Activated effector memory CD4-positive, alpha-beta T cell treated with Interleukin-2 at 50 U/mL for 16 hours (primary cell): ENCODE data around the gene PRLH.

Experiments
- DNase-seq: peaks from one replicate; pipeline ENCODE4 v3.0.0-alpha.2; 2020

PRLH gene

GRCh38 chr2:237540223-237540775 is 26.1 kb upstream of the PRLH start:
- DNase-seq = no peak

- no peak for DNase-seq
These were observed 25.6 kb upstream of the PRLH start for GRCh38 chr2:237540823-237541222.

DNA sequence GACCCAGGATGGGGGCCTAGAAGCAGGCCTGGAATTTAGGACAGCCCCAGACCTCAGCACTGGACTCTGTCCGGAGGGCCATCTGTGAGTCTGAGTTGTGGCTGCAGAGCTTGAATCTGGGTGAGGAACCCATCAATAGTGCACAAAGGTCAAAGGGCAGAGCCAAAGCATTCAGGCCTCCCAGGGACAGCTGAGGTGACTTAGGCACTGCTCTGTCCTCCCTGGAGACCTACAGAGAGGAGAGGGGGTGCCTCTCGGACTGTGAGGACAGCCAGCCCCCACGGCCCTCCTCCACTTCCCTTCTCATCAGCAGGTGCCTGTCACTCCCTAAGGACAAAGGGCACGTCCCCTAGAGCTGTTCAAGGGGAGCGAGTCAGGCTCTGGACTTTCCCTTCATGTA is 25.1 kb upstream of the PRLH start:
- DNase-seq = no peak

DNA sequence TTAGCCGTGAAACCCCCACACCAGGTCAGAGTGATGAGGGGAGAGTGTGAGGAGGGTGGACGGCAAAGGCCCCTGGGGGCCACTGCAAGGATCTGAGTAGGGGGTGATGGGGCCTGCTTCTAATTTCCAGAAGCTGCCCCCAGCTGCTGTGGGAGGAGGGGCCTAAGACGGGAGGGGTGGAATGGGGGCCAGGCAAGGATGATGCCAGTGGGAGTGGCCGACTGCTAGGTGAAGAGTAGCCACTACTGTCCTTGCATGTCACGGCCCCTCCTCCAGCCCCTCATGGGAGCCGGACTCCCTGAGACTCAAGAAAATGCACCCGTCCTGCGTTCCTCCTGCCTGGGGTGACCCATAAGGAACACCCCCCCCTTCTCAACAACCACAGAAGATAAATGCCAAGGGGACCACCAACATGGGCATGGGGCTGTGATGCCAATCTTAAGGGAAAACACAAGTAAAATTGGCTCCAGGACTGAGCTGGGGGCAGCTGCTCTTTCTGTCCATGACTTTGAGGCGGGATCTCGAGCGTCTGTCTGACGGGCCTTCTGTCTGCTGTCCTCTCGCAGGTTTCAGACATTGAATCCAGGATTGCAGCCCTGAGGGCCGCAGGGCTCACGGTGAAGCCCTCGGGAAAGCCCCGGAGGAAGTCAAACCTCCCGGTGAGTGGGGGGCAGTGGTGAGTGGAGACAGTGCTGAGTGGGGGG is 24.2 kb upstream of the PRLH start:
- no peak for DNase-seq

- no peak for DNase-seq
These were observed 20.1 kb upstream of the PRLH start for GRCh38 chr2:237546040-237546875.

DNA sequence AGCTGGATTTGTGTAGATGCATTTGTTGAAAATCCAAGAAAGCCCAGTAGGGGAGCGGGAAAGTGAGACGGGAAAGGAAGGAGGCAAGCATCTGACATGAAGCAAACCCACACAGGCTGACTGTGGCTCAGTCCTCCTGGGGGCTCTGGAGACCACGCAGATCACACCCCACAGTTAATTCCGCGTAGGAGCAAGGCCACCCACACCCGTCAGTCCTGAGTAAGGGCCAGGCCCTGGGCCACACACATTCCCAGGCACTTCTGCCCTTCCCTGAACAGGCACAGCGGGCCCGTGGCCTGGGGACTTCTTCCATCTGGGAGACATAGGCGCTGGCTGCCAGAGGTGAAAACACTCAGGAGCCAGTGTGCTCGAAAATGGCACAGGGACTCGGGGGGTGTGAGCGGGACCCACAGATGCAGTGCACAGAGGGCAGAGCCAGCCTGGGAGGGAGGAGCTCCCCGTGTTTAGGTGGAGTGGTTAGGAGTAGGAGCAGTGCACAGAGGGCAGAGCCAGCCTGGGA is 19.4 kb upstream of the PRLH start:
- DNase-seq = no peak

- DNase-seq = no peak
These were observed 18.4 kb upstream of the PRLH start for GRCh38 chr2:237547841-237548416.

- DNase-seq = no peak
These were observed 17.2 kb upstream of the PRLH start for GRCh38 chr2:237549216-237549615.

GRCh38 chr2:237549643-237550415 is 16.5 kb upstream of the PRLH start:
- DNase-seq = no peak

DNA sequence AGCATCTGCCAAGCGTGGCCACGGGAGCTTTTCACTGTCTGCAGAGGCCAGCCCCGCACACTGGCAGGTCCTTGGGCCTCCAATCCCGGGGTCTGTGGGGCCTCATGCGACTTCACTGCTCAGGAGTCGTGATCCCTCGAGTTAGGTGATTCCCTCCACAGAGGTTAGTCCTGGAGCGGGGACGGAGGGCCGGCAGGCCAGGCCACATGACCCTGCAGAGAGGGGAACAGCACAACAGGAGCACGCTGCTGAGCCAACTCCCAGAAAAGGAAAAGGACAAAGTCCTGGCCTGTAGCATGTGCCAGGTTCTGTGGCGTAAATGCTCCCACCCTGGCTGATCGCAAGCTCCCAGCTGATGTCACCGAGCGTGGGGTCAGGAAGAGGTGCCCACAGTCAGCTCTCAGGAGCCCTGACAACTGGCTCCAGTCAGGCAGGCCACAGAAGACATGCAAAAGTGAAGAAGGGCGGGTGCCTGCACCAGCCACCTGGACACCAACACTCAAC is 15.3 kb upstream of the PRLH start:
- no peak for DNase-seq

DNA sequence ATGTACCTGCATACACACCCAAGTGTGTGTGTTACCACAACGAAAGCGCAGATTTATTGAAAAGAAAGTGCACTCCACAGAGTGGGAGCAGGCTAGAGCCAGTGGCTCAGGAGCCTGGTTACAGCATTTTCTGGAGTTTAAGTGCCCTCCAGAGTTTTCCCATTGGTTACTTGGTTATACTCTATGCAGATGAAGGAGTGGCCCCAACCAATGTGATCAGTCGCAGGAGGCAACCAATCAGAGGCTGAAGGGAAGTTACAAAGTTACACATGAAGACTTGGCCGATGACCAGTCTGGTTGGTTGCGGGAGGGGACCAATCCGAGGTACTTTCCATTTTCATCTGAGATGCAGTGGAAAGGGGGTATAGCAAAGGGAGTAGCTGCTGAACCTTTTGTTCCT is 13.5 kb upstream of the PRLH start:
- no peak for DNase-seq

DNA sequence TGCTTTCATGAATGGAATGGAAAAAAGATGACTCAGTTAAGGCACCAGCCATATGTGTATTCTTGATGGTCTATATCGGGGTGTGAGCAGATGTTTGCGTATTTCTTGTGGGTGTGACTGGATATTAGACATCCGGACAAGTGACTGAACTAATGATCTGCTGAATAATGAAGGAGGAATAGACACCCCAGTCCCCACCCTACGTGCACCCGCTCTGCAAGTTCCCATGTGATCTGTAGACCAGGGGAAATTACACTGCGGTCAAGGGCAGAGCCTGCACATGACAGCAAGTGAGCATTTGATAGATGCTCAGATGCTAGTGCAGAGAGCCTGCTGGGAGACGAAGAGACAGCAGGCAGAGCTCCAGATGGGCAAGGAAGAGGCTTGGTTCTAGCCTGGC is 12.4 kb upstream of the PRLH start:
- DNase-seq = no peak

DNA sequence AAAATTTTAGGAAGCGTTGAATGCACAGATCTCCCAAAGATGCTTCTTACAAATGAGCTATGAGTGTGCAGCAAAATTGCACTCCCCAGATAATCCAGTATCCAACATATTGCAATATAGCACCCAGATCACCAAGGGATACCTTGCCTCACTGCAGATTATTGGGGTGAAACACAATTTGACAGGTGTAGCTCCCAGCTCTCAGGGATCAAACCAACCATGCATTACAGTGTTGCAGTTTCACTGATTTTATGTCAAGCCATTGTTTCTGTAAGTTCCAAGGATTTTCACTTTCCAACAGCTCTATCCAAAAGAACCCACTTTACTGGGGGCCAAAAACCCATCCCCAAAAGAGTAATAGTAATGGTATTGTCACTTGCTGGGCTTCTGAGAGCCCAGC is 10.8 kb upstream of the PRLH start:
- DNase-seq = no peak

GRCh38 chr2:237556773-237557632 is 9.4 kb upstream of the PRLH start:
- no peak for DNase-seq

DNA sequence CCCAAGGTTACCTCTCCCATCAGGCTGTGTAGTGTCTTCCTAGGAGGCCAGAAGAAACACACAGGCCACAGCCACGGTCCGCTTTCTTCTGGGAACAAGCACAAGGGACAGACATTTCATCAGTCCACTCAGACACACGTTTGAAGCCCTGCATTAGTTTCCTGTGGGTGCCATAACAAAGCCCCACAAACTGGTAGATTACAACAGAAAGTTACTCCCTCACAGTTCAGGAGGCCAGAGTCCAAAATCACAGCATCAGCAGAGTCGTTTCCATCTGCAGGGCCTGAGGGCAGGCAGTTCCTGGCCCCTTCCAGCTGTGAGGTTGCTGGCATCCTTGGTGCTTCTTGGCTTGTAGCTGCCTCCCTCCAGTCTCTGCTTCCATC is 8.8 kb upstream of the PRLH start:
- DNase-seq = no peak

GRCh38 chr2:237558961-237559641 is 7.3 kb upstream of the PRLH start:
- no peak for DNase-seq

DNA sequence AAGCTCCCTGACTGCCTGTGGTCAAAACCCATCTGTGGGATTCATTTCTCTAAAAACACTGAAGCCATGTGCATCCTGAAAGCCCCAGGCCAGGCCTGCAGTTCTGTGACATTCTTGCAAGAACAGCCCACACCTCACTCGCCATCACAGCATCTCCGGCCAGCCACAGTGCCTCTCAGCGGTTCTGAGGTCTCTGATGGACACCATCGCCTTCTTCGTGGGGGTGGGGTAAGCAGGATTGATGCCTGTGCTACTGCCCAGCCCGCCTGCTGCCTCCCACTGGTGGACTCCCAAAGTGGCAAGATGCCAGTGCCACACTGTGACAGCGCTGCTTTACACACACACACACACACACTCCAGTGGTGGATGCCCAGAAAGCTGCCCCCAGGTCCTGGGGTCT is 5.2 kb upstream of the PRLH start:
- no peak for DNase-seq

DNA sequence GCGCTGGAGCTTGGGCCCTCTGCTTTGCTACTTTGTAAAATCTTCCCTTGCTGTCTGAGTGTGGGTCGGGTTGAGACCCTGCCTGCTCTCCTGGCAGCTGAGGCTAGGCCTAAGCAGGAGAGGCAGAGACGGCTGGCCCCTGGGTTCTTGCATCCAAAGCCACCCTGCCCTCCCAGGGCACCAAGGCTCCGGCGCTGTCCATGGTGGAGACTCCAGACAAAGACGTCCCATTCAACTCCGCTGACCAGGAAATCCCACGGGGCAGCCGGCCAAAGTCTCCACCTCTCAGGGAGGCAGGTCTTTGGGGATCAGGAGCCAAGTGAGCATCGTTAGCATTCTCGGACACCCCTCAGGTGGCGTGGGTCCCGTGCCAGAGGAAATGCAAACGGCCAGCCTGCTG is 2.6 kb upstream of the PRLH start:
- DNase-seq = no peak

GRCh38 chr2:237564526-237565131 is 1.7 kb upstream of the PRLH start:
- DNase-seq = no peak

GRCh38 chr2:237565974-237566373 is 400 bp upstream of the PRLH start:
- no peak for DNase-seq
